HepG2 (cell line): ENCODE results near the gene NR5A2. TPM values are rescaled to one million over a fixed set of nuclear protein-coding genes. Genes with fewer than 3 reads are reported as not detected.

Experiments
- ATAC-seq: fragments of 200-7000 bp; cut with Tn5 transposase; 3 replicates; pipeline ENCODE4 v1.9.1; 2020; ENCODE audit warnings: mild to moderate bottlenecking, moderate library complexity
- BruUV-seq: library from RNA; stranded (reverse); fragments of 400-500 nt; replicated peaks from 2 replicates; lab custom pipeline; 2021; lab: Mats Ljungman, UMichigan
- CTCF ChIA-PET: fragments of 300-600 bp; formaldehyde crosslinking; extraction: SDS; loops from one replicate; lab custom pipeline; 2021; ENCODE audit warnings: low total read pairs, inconsistent platforms, low intra/inter-chr PET ratio; lab: Yijun Ruan, JAX
- POLR2A ChIA-PET: fragments of 350-600 bp; sonication (Branson Sonifier 250); formaldehyde crosslinking; loops from one replicate; lab custom pipeline; 2020; ENCODE audit warnings: antibody characterized with exemption, inconsistent platforms; lab: Yijun Ruan, JAX
- DNase-seq: peaks from one replicate; pipeline ENCODE4 v3.0.0-alpha.2; 2015; ENCODE audit warnings: low spot score
- FAIRE-seq: peaks from 3 replicates; lab custom pipeline; 2011; peaks lifted over from hg19 to GRCh38; lab: Jason Lieb, UNC
- H2AFZ ChIP-seq: one replicate; pipeline ENCODE4 v1.6.1; 2011; ENCODE audit warnings: low read length, inconsistent platforms
- H3K27ac ChIP-seq: fragments of 300-600 bp; 3 replicates; pipeline ENCODE4 v1.8.0; 2011; ENCODE audit warnings: mixed run types, mild to moderate bottlenecking, mixed read lengths, low read length, inconsistent platforms; ENCODE audit not compliant: insufficient read depth; ENCODE audit errors: extremely low read length
- H3K27me3 ChIP-seq, 2 experiments: fragments of 200-600 bp in 1 of 2; 2 replicates in 1 of 2; 3 replicates in 1 of 2; pipeline versions ENCODE4 v1.6.0 to v1.8.0; 2011; ENCODE audit warnings: low read length in 2 of 2, mild to moderate bottlenecking in 2 of 2, moderate library complexity in 2 of 2, inconsistent platforms in 1 of 2; ENCODE audit not compliant: insufficient read depth in 2 of 2, control insufficient read depth in 1 of 2
- H3K36me3 ChIP-seq, 2 experiments: fragments of 200-600 bp in 1 of 2; replicated peaks in 1 of 2; 2 replicates in 1 of 2; 3 replicates in 1 of 2; pipeline versions ENCODE4 v1.5.1 to v1.8.0; 2011; ENCODE audit warnings: low read length in 2 of 2, inconsistent platforms in 1 of 2; ENCODE audit not compliant: insufficient read depth in 2 of 2, control insufficient read depth in 1 of 2
- H3K4me1 ChIP-seq: 2 replicates; pipeline ENCODE4 v1.5.1; 2012; ENCODE audit warnings: low read length, inconsistent platforms; ENCODE audit not compliant: insufficient read depth
- H3K4me2 ChIP-seq: 2 replicates; pipeline ENCODE4 v1.6.0; 2011; ENCODE audit warnings: low read depth, low read length, inconsistent platforms
- H3K4me3 ChIP-seq, 3 experiments: fragments of 200-600 bp in 1 of 3; sonication (generic), shearing (Covaris generic) in 1 of 3; replicated peaks in 1 of 3; 2 replicates each; pipeline ENCODE4 v1.5.1; 2011 to 2016; ENCODE audit warnings: low read length in 3 of 3, inconsistent platforms in 2 of 3, low read depth in 2 of 3, mild to moderate bottlenecking in 2 of 3, control low read depth in 1 of 3, mixed read lengths in 1 of 3; ENCODE audit not compliant: insufficient read depth in 1 of 3
- H3K79me2 ChIP-seq: one replicate; pipeline ENCODE4 v1.6.1; 2011; ENCODE audit warnings: low read length, inconsistent platforms; ENCODE audit not compliant: insufficient read depth
- H3K9ac ChIP-seq: 2 replicates; pipeline ENCODE4 v1.6.0; 2011; ENCODE audit warnings: mild to moderate bottlenecking, low read depth, low read length, inconsistent platforms; ENCODE audit not compliant: insufficient read depth
- H3K9me3 ChIP-seq: 2 replicates; pipeline ENCODE4 v1.5.1; 2012; ENCODE audit warnings: mild to moderate bottlenecking, low read length
- H4K20me1 ChIP-seq: 2 replicates; pipeline ENCODE4 v1.6.0; 2011; ENCODE audit warnings: inconsistent platforms, mild to moderate bottlenecking, low read length, moderate library complexity; ENCODE audit not compliant: insufficient read depth
- ARHGAP35 ChIP-seq: sonication (generic); formaldehyde crosslinking; IDR thresholded peaks from 2 replicates; pipeline ENCODE4 v1.9.0; 2022; ENCODE audit warnings: mild to moderate bottlenecking, inconsistent platforms, moderate library complexity, missing genetic modification reagents, borderline replicate concordance
- DMAP1 ChIP-seq: IDR thresholded peaks from 2 replicates; pipeline ENCODE4 v1.6.1; 2016
- ELF3 ChIP-seq: IDR thresholded peaks from 2 replicates; pipeline ENCODE4 v1.6.1; 2016; ENCODE audit warnings: missing genetic modification reagents, missing compliant biosample characterization
- FOXM1 ChIP-seq: sonication (generic); formaldehyde crosslinking; IDR thresholded peaks from 2 replicates; pipeline ENCODE4 v1.5.0; 2020; ENCODE audit warnings: missing genetic modification reagents
- HOXA3 ChIP-seq: sonication (generic); formaldehyde crosslinking; IDR thresholded peaks from 2 replicates; pipeline ENCODE4 v1.5.0; 2020; ENCODE audit warnings: missing genetic modification reagents
- JUNB ChIP-seq: sonication (generic); formaldehyde crosslinking; IDR thresholded peaks from 2 replicates; pipeline ENCODE4 v1.8.0; 2022; ENCODE audit warnings: missing genetic modification reagents, mild to moderate bottlenecking, borderline replicate concordance
- PAWR ChIP-seq: sonication (generic); formaldehyde crosslinking; IDR thresholded peaks from 2 replicates; pipeline ENCODE4 v1.4.0; 2020; ENCODE audit warnings: missing genetic modification reagents, mild to moderate bottlenecking, borderline replicate concordance
- RBFOX2 ChIP-seq: fragments of 200-400 bp; formaldehyde crosslinking; IDR thresholded peaks from 2 replicates; pipeline ENCODE4 v1.6.1; 2017; ENCODE audit warnings: low read depth, mild to moderate bottlenecking, low read length
- ZNF143 ChIP-seq: sonication (generic); formaldehyde crosslinking; IDR thresholded peaks from 2 replicates; pipeline ENCODE4 v1.4.0; 2020; ENCODE audit warnings: missing genetic modification reagents
- ZNF343 ChIP-seq: sonication (generic); formaldehyde crosslinking; IDR thresholded peaks from 2 replicates; pipeline ENCODE4 v1.4.0; 2020; ENCODE audit warnings: mild to moderate bottlenecking, missing genetic modification reagents
- ZNF432 ChIP-seq: sonication (generic); formaldehyde crosslinking; IDR thresholded peaks from 2 replicates; pipeline ENCODE4 v1.5.0; 2020; ENCODE audit warnings: missing genetic modification reagents, mild to moderate bottlenecking, borderline replicate concordance
- ZNF451 ChIP-seq: sonication (generic); formaldehyde crosslinking; IDR thresholded peaks from 2 replicates; pipeline ENCODE4 v1.5.0; 2020; ENCODE audit warnings: mild to moderate bottlenecking, missing genetic modification reagents
- WGBS: methylation state at CpG from one replicate; pipeline ENCODE4 v1.1.6; 2017; ENCODE audit warnings: low lambda C conversion rate; 5-methylcytosine and 5-hydroxymethylcytosine counted together
- in situ Hi-C: cut with HindIII; loops from 2 replicates; pipeline ENCODE4 v1.10.0; 2017; ENCODE audit warnings: low pct_unique_long_range_greater_than_20kb; ENCODE audit not compliant: extremely low pct_ligation_motif_present
- intact Hi-C: fragments of 100-400 bp; cut with micrococcal nuclease; formaldehyde crosslinking; loops from one replicate; pipeline ENCODE4 v1.10.0; 2022; ENCODE audit not compliant: unreplicated experiment
- polyA plus RNA-seq, 8 experiments: library from polyadenylated mRNA; depleted of rRNA in 3 of 8; stranded (reverse) in 7 of 8; unstranded in 1 of 8; fragments of >200 nt; fragmentation: Illumina TruSeq in 4 of 8; extraction: Trizol in 4 of 8; gene quantifications; 2 replicates each; pipeline versions ENCODE4 v1.2.1 to v1.2.3, GENCODE V29; 2011 to 2016; ENCODE audit warnings: low read depth in 4 of 8, missing spikeins in 1 of 8, mixed read lengths in 1 of 8; ENCODE audit not compliant: insufficient read depth in 1 of 8
- total RNA-seq, 5 experiments: library from RNA; depleted of rRNA; stranded (reverse); fragments of >200 nt; fragmentation: Illumina TruSeq; extraction: Trizol; gene quantifications; 2 replicates each; pipeline ENCODE4 v1.2.3, GENCODE V29; 2016; ENCODE audit warnings: low read depth in 1 of 5
- TF ChIP-seq, protein P1 (sequence below): IDR thresholded peaks from 2 replicates; pipeline ENCODE4 v1.6.1; 2016; ENCODE audit warnings: missing compliant biosample characterization, missing genetic modification reagents, borderline replicate concordance
- TF ChIP-seq, protein P2 (sequence below): sonication (generic); formaldehyde crosslinking; IDR thresholded peaks from 2 replicates; pipeline ENCODE4 v1.5.0; 2020; ENCODE audit warnings: mild to moderate bottlenecking, missing genetic modification reagents
- TF ChIP-seq, protein P3 (sequence below): IDR thresholded peaks from 2 replicates; pipeline ENCODE4 v1.6.1; 2016; ENCODE audit warnings: missing genetic modification reagents, missing compliant biosample characterization

Gene NR5A2
- total and polyA plus RNA-seq, 2 of the 13 experiments (the other 11 are each of a cell fraction or from before 2014, with no cell fraction given) = 0.24 to 2.8 TPM

DNA sequence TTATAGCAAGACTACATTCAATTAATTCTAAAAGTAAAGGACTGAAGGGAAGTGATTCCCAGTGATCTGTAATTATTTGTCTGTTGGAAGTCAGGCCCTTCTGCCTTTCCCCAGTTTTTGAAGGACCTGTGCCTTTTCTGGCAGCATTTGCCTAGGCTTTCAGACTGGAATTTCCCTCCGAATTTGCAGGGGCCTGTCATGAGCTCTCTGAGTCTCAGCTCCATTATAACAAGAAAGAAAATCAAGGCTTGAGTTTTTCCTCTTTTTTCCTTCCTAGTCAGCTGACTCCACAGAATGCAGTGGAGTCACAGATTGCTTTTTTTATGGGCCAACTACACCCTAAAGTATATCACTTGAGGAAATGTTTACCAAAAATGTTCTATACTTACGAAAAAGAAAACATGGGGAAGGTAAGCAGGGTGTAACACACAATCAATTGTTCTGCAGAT is 1.1 kb downstream of the NR5A2 start:
- TF ChIP-seq HOXA3 = no peak
- TF ChIP-seq, protein P1, sequence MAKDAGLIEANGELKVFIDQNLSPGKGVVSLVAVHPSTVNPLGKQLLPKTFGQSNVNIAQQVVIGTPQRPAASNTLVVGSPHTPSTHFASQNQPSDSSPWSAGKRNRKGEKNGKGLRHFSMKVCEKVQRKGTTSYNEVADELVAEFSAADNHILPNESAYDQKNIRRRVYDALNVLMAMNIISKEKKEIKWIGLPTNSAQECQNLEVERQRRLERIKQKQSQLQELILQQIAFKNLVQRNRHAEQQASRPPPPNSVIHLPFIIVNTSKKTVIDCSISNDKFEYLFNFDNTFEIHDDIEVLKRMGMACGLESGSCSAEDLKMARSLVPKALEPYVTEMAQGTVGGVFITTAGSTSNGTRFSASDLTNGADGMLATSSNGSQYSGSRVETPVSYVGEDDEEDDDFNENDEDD (CRISPR knock-in tag) = 0 out of 2 replicates have a peak, but pooled peaks have one; percentile 1
- TF ChIP-seq, all 625 proteins: peak for 1
- H3K9ac ChIP-seq = no peak overlapping the region
- peak overlapping the region; percentile 50 to 70 (median 53) for H3K4me3 ChIP-seq
- H3K9me3 ChIP-seq = no peaks in the 10 kb centered on the region
- no peaks in the 10 kb centered on the region for H3K79me2 ChIP-seq
- intact Hi-C loops = no loop called here
- CTCF ChIA-PET = no interaction called here
- no peaks in the 10 kb centered on the region for H3K36me3 ChIP-seq
- in situ Hi-C loops = no loop called here
- H2AFZ ChIP-seq = no peak overlapping the region
- ATAC-seq = no peak
- peak overlapping the region; percentile 85 for H3K4me2 ChIP-seq
- no peak for DNase-seq
- H3K27ac ChIP-seq = no peak overlapping the region
- H3K27me3 ChIP-seq = peaks cover 2 to 32% of the 10 kb centered on the region in 2 experiments; a peak in 4 of 5 replicates
- peaks cover 24% of the 10 kb centered on the region for H3K4me1 ChIP-seq
- no peak for FAIRE-seq
- POLR2A ChIA-PET = interaction anchor here (0.7 kb wide), 1 partner anchor 103 kb away, joined by 4 read pairs; no protein-coding TSS in a partner anchor
- WGBS = 0% methylated on average over 2 of the region's 2 CpGs
- no peaks in the 10 kb centered on the region for H4K20me1 ChIP-seq
- no TSS peak for BruUV-seq

DNA sequence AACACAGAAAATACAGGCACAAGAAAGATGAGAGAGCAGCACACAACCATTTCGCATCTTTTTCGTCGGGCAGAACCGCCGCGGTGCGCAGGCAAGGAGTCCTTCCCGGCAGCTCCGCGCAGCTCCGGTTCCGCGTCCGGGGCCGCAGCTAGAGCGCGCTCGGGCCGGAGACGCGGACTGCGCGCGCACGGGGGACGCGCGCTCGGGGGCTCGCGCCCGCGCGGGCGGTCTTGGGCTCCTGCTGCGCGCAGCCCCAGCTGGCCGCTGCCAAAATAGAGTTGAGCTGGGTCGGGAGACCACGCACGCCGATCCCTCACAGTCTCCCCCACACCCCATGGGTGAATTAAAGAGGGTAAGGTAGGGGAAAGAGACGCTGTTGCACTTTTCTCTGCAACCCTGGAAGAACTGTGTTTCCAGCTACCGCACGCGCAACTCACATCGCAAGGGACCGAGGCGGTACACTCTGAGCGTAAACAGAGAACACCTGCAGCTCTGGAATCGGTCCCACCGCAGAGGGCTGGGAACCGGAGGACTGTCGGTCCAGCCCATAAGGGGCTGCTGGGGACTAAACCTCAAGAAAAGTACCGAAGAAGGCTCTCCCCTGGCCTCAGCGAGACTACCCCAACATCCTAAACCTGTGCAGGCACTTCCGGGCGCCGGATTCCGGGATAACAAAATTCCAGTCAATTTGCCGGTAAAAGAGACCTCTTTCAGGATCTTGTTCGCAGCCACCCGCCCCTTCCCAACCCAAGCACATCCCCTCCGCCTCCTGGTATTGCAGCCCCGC is 1.7 kb downstream of the NR5A2 start:
- CTCF ChIA-PET = no interaction called here
- Histone ChIP-seq H3K27ac (no peak overlapping the region), H3K9me3 (no peaks in the 10 kb centered on the region), H3K9ac (no peak overlapping the region), H3K4me2 (peak overlapping the region; percentile 85), H3K27me3 (peaks cover 2 to 32% of the 10 kb centered on the region in 2 experiments; a peak in 4 of 5 replicates), H3K79me2 (no peaks in the 10 kb centered on the region), H3K36me3 (no peaks in the 10 kb centered on the region), H4K20me1 (no peaks in the 10 kb centered on the region), H3K4me1 (peaks cover 24% of the 10 kb centered on the region), H2AFZ (no peak overlapping the region), H3K4me3 (peak overlapping the region; percentile 50 to 70 (median 53))
- ATAC-seq (peak; percentile 81), FAIRE-seq (no peak), DNase-seq (no peak)
- intact Hi-C loops (no loop called here), in situ Hi-C loops (no loop called here)
- WGBS = 2% methylated on average over 23 of the region's 65 CpGs
- POLR2A ChIA-PET = no interaction called here
- no TSS peak for BruUV-seq
- TF ChIP-seq, protein P2, sequence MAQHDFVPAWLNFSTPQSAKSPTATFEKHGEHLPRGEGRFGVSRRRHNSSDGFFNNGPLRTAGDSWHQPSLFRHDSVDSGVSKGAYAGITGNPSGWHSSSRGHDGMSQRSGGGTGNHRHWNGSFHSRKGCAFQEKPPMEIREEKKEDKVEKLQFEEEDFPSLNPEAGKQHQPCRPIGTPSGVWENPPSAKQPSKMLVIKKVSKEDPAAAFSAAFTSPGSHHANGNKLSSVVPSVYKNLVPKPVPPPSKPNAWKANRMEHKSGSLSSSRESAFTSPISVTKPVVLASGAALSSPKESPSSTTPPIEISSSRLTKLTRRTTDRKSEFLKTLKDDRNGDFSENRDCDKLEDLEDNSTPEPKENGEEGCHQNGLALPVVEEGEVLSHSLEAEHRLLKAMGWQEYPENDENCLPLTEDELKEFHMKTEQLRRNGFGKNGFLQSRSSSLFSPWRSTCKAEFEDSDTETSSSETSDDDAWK (CRISPR knock-in tag) = no peak
- TF ChIP-seq ZNF451 (CRISPR knock-in tag) (no peak), JUNB (CRISPR knock-in tag) (no peak), FOXM1 (CRISPR knock-in tag) (no peak), ELF3 (CRISPR knock-in tag) (no peak), ZNF343 (CRISPR knock-in tag) (no peak), ZNF143 (CRISPR knock-in tag) (no peak), DMAP1 (no peak), RBFOX2 (peak; percentile 55; the same call in 1 of the 2 replicates), ARHGAP35 (CRISPR knock-in tag) (no peak), PAWR (no peak), ZNF432 (CRISPR knock-in tag) (no peak)
- TF ChIP-seq, protein P3, sequence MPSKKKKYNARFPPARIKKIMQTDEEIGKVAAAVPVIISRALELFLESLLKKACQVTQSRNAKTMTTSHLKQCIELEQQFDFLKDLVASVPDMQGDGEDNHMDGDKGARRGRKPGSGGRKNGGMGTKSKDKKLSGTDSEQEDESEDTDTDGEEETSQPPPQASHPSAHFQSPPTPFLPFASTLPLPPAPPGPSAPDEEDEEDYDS (CRISPR knock-in tag) = no peak
